Posterior cingulate gyrus (tissue), 11 donors: ENCODE results near the gene RPL39L.
"Not testable (repeated sequence)": the region's sequence is repeated elsewhere in the genome, so short reads cannot be mapped to it uniquely, and the experiment has no call there.

Experiments used
- DNase-seq, 10 donors: peaks; one replicate each; pipeline versions ENCODE4 v3.0.0 to v3.0.0-alpha.2; 2020 to 2021; ENCODE audit warnings: mixed read lengths in 3 of 10
- intact Hi-C: fragments of 100-400 bp; cut with DNase I; formaldehyde crosslinking; loops from one replicate; pipeline ENCODE4 v1.15.1; 2023

Gene RPL39L

GRCh38 chr3:187145149-187145895 lies 6.0 kb upstream of the RPL39L start:
- DNase-seq: no peak
- intact Hi-C loops: no loop called here

DNA sequence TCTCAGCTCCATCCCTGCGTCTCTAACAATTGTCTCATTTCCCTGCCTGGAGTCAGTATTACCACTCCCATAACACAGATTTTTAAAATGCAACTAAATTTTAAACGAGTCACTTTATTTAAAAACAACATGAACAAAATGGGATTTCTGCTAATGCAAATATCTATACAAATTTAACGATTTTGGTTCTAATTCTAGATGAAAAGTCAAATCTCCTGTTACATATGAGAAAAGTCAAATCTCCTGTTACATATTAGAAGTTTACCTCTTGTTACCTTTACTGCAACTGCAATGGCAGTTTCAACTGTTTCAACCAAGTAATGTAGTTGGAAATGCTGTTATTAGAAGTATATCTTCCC lies 578 bp upstream of the RPL39L start:
- DNase-seq: no peak
- intact Hi-C loops: no loop called here

GRCh38 chr3:187136936-187137335 lies 2.4 kb downstream of the RPL39L start:
- DNase-seq: no peak
- intact Hi-C loops: no loop called here

- intact Hi-C loops: no loop called here
- DNase-seq: no peak
Measured at GRCh38 chr3:187136337-187136736, 3.0 kb downstream of the RPL39L start.

GRCh38 chr3:187135172-187135690 lies 4.1 kb downstream of the RPL39L start:
- intact Hi-C loops, DNase-seq: not testable (repeated sequence)

DNA sequence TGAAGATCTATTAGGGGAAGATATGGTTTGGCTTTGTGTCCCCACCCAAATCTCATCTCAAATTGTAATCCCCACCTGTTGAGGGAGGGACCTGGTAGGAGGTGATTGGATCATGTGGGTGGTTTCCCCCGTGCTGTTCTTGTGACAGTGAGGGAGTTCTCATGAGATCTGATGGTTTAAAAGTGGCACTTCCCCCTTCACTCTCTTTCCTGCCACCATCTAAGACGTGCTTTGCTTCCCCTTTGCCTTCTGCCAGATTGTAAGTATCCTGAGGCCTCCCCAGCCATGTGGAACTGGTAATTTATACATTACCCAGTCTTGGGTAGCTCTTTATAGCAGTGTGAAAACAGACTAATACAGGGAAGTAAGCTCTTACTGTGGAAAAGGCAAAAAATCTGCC lies 6.1 kb downstream of the RPL39L start:
- intact Hi-C loops, DNase-seq: not testable (repeated sequence)

- DNase-seq: no peak
- intact Hi-C loops: no loop called here
Measured at GRCh38 chr3:187132666-187133065, 6.6 kb downstream of the RPL39L start.

GRCh38 chr3:187131981-187132380 lies 7.3 kb downstream of the RPL39L start:
- DNase-seq: no peak
- intact Hi-C loops: no loop called here

DNA sequence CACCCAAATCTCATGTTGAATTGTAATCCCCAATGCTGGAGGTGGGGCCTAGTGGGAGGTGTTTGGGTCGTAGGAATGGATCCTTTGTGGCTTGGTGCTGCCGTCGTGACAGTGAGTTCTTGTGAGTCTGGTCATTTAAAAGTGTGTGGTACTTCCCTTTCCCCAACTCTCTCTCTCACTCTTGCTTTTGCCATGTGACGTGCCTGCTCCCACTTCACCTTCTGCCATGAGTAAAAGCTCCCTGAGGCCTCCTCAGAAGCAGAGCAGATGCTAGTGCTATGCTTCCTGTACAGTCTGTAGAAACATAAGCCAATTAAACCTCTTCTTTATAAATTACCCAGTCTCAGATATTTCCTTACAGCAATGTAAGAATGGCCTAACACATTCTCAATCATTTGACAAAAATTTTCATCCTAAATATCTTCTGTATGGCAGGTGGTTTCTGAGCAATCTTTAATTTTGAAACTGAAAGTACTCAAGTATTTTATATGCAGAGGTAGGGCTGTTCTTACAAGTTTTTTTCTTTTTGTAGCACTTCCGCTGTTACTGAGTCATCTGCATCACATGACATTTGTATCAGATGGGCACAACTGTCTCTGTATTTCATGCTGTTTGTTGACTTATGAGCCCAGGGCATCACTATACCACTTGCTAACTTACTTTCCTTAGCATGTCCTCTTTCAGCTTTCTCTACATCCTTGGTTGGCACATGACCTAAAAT lies 8.8 kb downstream of the RPL39L start:
- intact Hi-C loops: no loop called here

GRCh38 chr3:187125319-187126031 lies 13.8 kb downstream of the RPL39L start:
- no peak for DNase-seq
- intact Hi-C loops: no loop called here

More for the DNA sequence above, 8.8 kb downstream of the RPL39L start:
- DNase-seq: no peak

DNA sequence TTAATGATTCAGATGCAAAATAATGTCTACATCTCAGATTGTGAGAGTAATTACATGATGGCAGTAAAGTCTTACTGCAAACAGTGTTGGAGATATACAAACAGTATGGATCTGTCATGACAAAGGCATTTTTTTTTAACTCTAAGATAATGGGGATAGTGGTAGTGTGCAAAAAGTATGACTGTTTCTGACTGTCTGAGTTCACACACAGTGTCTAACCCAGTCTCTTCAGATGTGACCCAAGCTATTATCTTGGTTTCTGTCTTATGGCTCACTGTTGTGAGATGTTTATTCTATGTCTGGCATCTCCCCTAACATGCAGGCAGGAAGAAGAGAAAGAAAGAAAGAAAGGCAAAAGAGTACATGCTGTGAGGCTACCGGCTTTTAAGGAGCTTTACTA lies 17.0 kb downstream of the RPL39L start:
- DNase-seq: no peak
- intact Hi-C loops: no loop called here

- intact Hi-C loops: no loop called here
- no peak for DNase-seq
Measured at GRCh38 chr3:187120326-187120725, 19.0 kb downstream of the RPL39L start.

- intact Hi-C loops: no loop called here
Measured at GRCh38 chr3:187114511-187114910, 24.8 kb downstream of the RPL39L start.

DNA sequence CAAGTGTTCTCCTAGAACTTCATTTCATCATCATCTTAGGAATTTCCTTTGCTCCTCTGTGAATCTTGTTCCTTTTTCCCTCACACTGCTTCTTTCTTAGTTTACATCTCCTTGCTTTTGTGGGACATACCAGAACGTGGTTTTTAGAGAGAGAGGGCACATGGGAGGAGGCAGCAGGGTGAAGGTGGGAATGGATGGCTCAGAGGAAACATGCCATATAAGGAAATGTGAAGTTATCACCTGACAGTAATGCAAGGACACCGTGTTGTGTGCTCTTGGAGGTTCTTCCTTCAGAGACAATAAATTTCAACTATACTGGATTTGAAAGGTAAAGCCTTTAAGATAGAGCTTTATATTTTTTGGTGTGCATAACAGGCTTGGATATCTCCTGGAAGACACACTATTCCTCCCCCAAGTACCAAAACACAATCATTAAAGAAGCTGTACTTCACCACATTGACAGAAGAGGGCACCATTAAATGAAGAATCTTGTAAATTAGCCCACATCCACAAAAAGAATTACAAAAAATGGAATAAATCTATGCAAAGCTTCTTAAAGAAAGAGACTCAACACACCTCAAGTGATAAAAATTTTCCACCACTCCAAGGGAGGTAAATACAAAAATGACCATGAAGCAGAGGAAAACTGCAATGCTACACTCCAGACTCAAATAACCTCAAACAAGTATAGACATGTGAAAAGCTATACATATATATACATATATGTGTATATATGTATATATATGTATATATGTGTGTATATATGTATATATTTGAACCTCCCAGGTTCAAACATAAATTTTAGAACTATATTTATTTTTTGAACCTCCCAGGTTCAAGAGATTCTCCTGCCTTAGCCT lies 26.1 kb downstream of the RPL39L start:
- DNase-seq: no peak
- intact Hi-C loops: loop anchor here (2.0 kb wide), 1 partner anchor 52 kb away; no protein-coding TSS in a partner anchor

More at GRCh38 chr3:187114511-187114910, 24.8 kb downstream of the RPL39L start:
- no peak for DNase-seq

- intact Hi-C loops: no loop called here
- no peak for DNase-seq
Measured at GRCh38 chr3:187110156-187110555, 29.1 kb downstream of the RPL39L start.

DNA sequence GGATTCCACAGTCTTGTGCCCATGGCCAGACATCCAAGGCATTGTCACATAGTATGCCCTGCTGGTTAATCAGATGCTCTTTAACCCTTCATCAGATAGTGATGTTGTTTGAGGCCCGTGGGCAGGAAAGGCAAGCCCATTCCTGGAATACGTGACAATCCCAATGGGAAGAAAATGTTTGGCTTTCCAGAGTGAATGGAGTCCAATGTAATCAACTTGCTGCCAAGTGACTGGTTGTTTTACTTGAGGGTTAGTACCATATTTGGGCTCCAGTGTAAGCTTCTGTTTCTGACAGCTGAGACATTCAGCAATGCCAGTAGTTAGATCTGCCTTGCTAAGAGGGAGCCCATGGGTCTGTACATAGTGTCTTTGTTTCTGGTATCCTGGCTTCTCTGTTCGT lies 31.3 kb downstream of the RPL39L start:
- intact Hi-C loops: no loop called here
- no peak for DNase-seq

DNA sequence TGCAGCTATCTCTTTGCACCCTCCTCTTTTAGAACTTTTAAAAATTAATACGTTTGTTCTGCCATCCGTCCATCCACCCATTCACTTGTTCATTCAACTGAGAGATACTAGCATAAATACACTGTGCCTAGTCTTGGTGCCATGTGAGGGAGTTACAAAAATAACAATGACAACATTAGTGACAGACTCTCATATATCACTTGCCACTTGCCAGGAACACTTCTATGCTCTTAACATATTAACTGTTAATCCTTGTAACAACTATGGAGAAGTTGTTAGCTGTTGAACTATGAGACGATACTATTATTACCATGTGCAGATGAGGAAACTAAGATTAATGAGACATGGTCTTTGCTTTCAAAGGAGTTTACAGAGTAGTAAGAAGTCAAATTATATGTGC lies 33.6 kb downstream of the RPL39L start:
- intact Hi-C loops: no loop called here
- no peak for DNase-seq

GRCh38 chr3:187104933-187105332 lies 34.4 kb downstream of the RPL39L start:
- intact Hi-C loops: no loop called here
- no peak for DNase-seq

- DNase-seq: peak in 1 of 10 donors; percentile 52
- intact Hi-C loops: no loop called here
Measured at GRCh38 chr3:187104342-187104741, 35.0 kb downstream of the RPL39L start.

GRCh38 chr3:187103251-187103650 lies 36.0 kb downstream of the RPL39L start:
- DNase-seq: peak in 1 of 10 donors; percentile 16
- intact Hi-C loops: no loop called here
